HG03521 (cell line): ENCODE data around the gene CD300LD.

Experiments used
- ATAC-seq: cut with Tn5 transposase; IDR thresholded peaks from one replicate; pipeline ENCODE4 v1.9.1; 2021; ENCODE audit warnings: mild to moderate bottlenecking, moderate library complexity; ENCODE audit not compliant: unreplicated experiment

Gene CD300LD

GRCh38 chr17:74545843-74546230 is 46.2 kb downstream of the CD300LD start, which contains the start of gene CD300C:
Gene CD300C, minus strand, starts transcription at chr17:74546115. Its CDS starts 333 bp downstream, at chr17:74545782.
- ATAC-seq, result no peak

GRCh38 chr17:74544991-74545842 is 46.9 kb downstream of the CD300LD start:
- ATAC-seq, result no peak

GRCh38 chr17:74543891-74544760 is 48.0 kb downstream of the CD300LD start:
- no peak for ATAC-seq

- ATAC-seq, result no peak
Observed at GRCh38 chr17:74543406-74543805, 48.7 kb downstream of the CD300LD start.

- ATAC-seq, result no peak
Observed at GRCh38 chr17:74542727-74543383, 49.2 kb downstream of the CD300LD start.

- ATAC-seq, result no peak
Observed at GRCh38 chr17:74542166-74542565, 49.9 kb downstream of the CD300LD start.

- no peak for ATAC-seq
Observed at GRCh38 chr17:74541176-74542111, 50.6 kb downstream of the CD300LD start.

- no peak for ATAC-seq
Observed at GRCh38 chr17:74539281-74539820, 52.7 kb downstream of the CD300LD start.

- ATAC-seq, result no peak
Observed at GRCh38 chr17:74536890-74537289, 55.2 kb downstream of the CD300LD start.

GRCh38 chr17:74532115-74532514 is 60.0 kb downstream of the CD300LD start:
- ATAC-seq, result no peak

GRCh38 chr17:74531231-74531761 is 60.8 kb downstream of the CD300LD start, which contains the start of gene CD300LB:
Gene CD300LB, minus strand, starts transcription at chr17:74531475. Its CDS starts 125 bp downstream, at chr17:74531350.
- no peak for ATAC-seq

GRCh38 chr17:74530831-74531150 is 61.3 kb downstream of the CD300LD start:
- ATAC-seq, result no peak
